Natural killer cell treated with Interleukin-12 subunit alpha and Interleukin-12 subunit beta and Interleukin-15 and Interleukin-18, amount 100 ng/mL, for 72 hours (primary cell): ENCODE results near the gene HOXD1. TPM values are rescaled to one million over a fixed set of nuclear protein-coding genes. Genes with fewer than 3 reads are reported as not detected.

Source experiments
- total RNA-seq, 2 donors: library from RNA; stranded (reverse); gene quantifications; one replicate each; pipeline ENCODE4 v1.2.3, GENCODE V29; 2022

Gene HOXD1
- total RNA-seq, 2 donors from 2014 or later = not detected

Other genes with a start within 250 kb of the HOXD1 start
- gene LNPK, start 186.4 kb upstream of the HOXD1 start, total RNA-seq = 10 to 100 TPM; 35.9 to 44.7 TPM
- not detected for gene EVX2, start 104.7 kb upstream of the HOXD1 start, total RNA-seq
- gene HOXD13, start 95.9 kb upstream of the HOXD1 start, total RNA-seq = not detected
- not detected for gene HOXD12, start 88.9 kb upstream of the HOXD1 start, total RNA-seq
- not detected for gene HOXD11, start 81.4 kb upstream of the HOXD1 start, total RNA-seq
- gene HOXD10, start 71.9 kb upstream of the HOXD1 start, total RNA-seq = not detected
- gene HOXD9, start 65.9 kb upstream of the HOXD1 start, total RNA-seq = not detected
- gene HOXD8, start 59.0 kb upstream of the HOXD1 start, total RNA-seq = not detected
- not detected for gene HOXD4, start 37.1 kb upstream of the HOXD1 start, total RNA-seq
- not detected for gene HOXD3, start 31.4 kb upstream of the HOXD1 start, total RNA-seq
- gene MTX2, start 80.8 kb downstream of the HOXD1 start, total RNA-seq = 10 to 100 TPM; 20.4 to 21.9 TPM